ENCODE data around the gene PLEKHG4.
A peak's percentile ranks its signal among the peaks of the same experiment; 100 is the strongest.

The PLEKHG4 gene

GRCh38 chr16:67241008-67241900 lies 38.1 kb upstream of the PLEKHG4 start:
- no peak overlapping the region for H3K4me3 ChIP-seq (ENCODE audit: low read depth, low read length)
- TF ChIP-seq CTCF (IDR thresholded peaks at IDR 0.05; ENCODE audit: low read depth, low read length), result no peak

- no peak overlapping the region for H3K4me3 ChIP-seq (ENCODE audit: low read depth, low read length)
- no peak for TF ChIP-seq CTCF (IDR thresholded peaks at IDR 0.05; ENCODE audit: low read depth, low read length)
Measured at GRCh38 chr16:67242138-67242730, 37.1 kb upstream of the PLEKHG4 start.

- H3K4me3 ChIP-seq (ENCODE audit: low read depth, low read length), result no peak overlapping the region
- TF ChIP-seq CTCF (IDR thresholded peaks at IDR 0.05; ENCODE audit: low read depth, low read length), result no peak
Measured at GRCh38 chr16:67243481-67243880, 35.9 kb upstream of the PLEKHG4 start.

GRCh38 chr16:67244387-67245185 lies 34.7 kb upstream of the PLEKHG4 start:
- peak overlapping the region; percentile 3; the same call in 1 of the 2 replicates for H3K4me3 ChIP-seq (ENCODE audit: low read depth, low read length)
- no peak for TF ChIP-seq CTCF (IDR thresholded peaks at IDR 0.05; ENCODE audit: low read depth, low read length)

- no peak for TF ChIP-seq CTCF (IDR thresholded peaks at IDR 0.05; ENCODE audit: low read depth, low read length)
- peak overlapping the region; percentile 72 for H3K4me3 ChIP-seq (ENCODE audit: low read depth, low read length)
Measured at GRCh38 chr16:67245186-67245585, 34.1 kb upstream of the PLEKHG4 start.

- TF ChIP-seq CTCF (IDR thresholded peaks at IDR 0.05; ENCODE audit: low read depth, low read length), result no peak
- H3K4me3 ChIP-seq (ENCODE audit: low read depth, low read length), result peak overlapping the region; percentile 72
Measured at GRCh38 chr16:67245674-67246080, 33.7 kb upstream of the PLEKHG4 start.
